Activated effector memory CD4-positive, alpha-beta T cell treated with Interleukin-2 at 50 U/mL for 16 hours (primary cell): ENCODE results near the gene MCF2L2.

Experiments used
- DNase-seq: peaks from one replicate; pipeline ENCODE4 v3.0.0-alpha.2; 2020

Gene MCF2L2

DNA sequence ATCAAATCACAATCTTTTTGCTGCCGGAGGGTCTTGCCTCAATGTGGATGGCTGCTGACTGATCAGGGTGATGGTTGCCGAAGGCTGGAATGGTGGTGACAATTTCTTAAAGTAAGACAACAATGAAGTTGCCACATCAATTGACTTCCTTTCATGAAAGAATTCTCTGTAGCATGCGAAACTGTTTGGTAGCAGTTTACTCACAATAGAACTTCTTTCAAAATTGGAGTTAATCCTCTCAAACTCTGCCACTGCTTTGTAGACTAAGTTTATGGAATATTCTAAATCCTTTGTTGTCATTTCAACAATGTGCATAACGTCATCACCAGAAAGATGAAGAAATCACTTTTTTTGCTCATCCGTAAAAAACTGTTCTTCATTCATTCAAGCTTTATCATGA, 109.5 kb downstream of the MCF2L2 start:
- DNase-seq: no peak

DNA sequence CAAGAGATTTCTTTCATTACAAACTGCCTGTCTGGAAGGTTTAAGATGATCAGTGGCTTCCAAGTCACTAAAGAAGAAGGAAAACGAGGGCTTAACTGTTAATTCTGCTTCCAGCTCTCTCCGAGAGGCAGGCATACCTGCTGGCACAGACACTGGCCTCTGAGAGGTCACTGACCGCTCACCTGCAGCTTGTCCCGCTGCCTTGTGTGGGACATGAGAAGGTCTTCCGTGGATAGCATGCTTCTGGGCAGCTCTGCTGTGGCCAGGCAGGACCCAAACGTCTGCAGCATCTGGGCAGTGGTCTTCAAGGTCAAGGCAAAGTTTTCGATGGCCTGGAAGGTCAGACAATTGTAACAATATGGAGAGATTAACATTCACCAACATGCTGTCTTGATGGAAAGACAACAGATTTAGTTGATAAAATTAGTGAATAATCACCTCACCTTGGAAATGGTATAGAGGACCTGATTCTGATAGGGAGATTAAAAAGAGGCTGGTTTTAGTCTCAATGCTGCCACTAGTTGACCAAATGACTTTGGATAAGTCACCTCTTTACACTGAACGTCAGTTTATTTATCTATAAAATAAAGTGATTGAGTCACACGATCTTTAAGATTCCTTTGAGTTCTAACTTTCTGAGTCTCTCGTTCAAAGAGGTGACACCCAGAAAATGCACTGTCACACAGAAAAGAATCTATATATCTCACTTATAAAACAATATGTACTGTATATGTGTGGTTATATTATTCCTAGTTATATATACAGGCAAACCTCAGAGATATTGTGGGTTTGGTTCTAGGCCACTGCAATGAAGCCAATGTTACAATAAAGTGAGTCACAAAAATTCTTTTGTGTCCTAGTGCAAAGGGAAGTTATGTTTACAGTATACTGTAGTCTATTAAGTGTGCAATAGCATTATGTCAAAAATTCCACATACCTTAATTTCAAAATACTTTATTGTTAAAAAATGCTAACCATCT, 110.2 kb downstream of the MCF2L2 start:
- no peak for DNase-seq

DNA sequence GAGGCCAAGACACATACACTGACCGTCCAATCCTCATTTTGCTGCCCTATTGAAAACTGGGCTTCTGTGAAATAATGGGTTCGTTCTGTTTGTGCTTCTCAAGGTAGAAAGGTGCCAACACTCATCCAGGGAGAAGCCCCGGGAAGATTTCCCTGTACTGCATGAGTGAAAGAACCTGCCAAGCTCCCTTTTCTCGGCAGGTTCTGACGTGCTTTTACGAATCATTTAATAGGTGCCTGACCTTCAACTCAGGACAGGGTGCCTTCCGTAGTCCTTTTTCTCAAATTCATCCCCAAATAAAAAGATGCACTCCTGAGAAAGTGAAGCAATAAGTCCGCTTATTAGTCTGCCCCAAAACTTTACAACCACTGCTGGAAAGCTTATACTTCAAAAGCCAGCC, 111.1 kb downstream of the MCF2L2 start:
- no peak for DNase-seq

DNA sequence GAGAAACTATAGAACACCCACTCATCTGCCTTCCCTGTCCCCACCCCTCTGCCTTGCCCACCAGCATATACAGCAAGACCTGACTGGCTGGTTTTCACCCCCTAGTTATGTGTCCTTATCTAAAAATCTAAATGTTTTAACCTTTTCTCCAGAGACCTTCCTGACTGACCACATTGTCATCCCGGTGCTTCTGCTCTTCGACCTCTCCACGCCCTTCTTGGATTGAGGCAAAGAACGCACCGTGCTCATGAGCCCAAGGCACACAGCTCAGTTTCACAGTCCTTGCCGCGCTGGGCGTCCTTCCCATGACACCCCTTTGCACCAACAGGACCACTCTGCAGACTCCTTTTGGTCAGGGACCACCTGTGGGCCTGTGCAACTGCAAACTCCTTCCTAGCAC, 112.7 kb downstream of the MCF2L2 start:
- DNase-seq: no peak

DNA sequence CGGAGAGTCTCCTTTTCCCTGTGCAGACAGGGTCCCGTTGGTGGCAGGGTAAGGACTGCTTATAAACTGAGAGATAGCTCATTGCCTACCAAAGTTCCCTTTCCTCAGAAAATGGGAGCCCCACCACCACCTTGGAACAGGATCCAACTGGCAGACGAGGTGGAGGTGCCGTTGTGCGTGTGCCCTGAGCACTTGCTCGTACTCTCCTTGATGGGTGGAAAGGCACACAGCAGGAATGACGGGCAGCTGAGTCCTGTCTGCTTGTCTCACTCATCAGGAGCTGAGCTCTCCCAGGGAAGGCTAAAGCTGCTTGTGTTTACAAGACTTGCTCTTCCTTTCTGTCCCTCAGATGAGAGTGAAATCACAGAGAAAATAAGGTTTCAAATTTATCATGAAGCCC, 114.7 kb downstream of the MCF2L2 start:
- DNase-seq: no peak

DNA sequence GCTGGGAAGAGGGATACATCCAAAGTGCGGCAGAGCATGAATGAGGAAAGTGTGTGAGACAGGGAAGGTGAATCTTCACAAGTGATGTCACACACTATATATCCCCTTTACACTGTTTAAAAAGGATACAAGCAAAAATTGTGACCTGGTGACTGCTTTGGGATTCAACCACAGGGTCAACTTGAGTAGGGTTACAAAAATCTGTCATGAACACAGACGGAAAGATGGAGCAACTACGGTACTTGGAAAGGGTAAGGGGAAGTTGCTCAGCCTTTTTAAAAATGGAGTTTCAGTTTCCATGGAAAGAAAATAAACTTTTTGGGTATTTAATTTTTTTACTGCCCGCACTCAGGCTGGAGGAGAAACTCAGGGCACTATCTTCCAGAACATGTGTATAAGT, 115.1 kb downstream of the MCF2L2 start:
- no peak for DNase-seq

GRCh38 chr3:183312433-183312832, 116.0 kb downstream of the MCF2L2 start:
- no peak for DNase-seq

GRCh38 chr3:183310936-183311335, 117.5 kb downstream of the MCF2L2 start:
- no peak for DNase-seq

DNA sequence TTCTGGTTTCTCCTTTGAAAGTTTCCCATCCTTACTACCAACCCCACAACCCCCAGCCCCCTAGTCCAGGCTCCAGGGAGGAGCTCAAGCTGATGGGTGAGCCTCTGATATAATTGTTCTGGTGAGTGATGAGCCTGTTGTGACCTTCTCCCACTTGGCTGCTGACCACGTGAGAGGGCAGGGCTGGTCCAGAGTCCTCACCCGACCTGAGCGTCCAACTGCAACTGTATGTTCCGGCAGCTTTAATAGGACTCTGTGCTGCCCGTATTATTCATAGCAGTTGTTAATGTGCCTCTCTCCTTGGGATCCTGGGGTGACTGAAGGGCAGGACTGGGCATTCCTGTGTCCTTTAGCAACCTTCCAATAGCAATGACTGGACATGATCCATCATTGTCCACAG, 119.1 kb downstream of the MCF2L2 start:
- no peak for DNase-seq

DNA sequence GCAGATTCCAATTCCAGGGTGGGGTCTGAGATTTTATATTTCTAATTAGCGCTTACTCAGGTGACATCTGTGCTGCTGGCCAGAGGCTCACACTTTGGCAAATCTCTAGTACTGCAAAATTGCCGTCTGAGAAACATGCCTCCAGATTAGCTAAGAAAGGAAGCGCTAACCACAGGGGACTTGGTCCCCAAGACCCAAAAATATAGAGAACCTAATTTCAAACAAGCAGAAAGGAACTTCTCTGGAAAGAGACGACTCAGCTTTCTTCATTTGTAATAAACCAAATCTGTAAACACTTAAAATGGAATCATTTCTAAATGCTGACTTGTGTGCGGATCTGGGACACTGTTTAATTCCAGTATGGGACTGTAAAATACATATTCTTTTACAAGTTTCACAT, 119.7 kb downstream of the MCF2L2 start:
- DNase-seq: no peak

GRCh38 chr3:183307749-183308148, 120.7 kb downstream of the MCF2L2 start:
- no peak for DNase-seq

DNA sequence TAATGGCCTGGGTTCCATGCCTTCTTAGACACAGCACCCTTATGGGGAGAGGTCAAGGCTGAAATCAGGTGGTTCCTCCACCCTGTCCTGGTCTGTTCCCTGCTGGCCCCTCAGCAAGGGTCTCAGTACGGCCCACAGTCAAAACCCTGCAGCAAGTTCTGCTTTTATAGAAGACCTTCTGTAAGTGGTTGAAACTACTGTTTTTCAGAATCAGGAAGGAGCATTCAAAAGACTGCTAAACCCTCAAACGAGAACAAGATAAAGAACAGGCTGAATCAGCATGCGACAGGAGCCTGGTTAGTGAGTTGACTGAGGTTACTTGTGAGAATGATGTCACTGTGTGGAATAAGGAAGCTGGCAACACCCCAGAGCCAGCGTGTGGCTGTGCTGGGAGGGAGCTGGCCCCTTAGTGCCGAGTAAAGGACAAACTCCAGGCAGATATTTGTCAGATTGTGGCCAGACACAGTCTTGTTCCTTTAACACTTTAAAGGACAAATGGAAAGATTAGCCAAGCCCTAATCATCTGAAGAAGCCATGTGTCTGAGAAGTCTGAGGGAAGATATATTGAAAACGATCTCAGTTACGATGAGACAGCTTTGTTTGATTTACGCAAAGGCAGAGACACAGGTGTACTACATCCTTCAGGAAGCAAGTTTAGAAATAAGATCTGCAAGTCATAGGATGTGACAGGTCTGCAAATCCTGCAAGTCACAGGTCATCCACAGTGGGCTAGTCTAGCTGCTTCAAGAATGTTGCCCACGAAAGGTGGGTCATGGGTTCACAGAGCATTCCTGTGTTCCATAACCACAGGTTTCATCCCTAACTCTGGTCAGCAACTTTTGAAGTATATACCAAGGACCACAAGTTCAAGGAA, 121.4 kb downstream of the MCF2L2 start:
- no peak for DNase-seq

DNA sequence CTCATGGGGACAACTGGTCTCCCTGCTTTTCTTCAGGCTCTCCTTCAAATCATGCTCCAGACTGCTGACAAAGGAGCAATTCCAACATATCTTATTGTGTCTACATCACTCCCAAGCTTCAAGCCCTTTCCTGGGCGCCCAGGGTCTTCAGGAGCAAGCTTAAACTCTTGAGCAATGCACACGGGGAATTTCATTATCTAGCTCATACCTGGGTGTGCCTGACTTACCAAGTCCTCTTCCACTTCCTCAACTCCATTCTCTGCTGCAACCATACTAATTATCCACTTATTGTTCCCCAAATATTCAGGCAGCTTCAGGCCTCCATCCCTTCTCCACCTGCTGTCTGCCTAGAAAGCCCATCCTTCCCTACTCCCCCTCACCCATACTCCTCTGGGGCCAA, 124.7 kb downstream of the MCF2L2 start:
- no peak for DNase-seq

DNA sequence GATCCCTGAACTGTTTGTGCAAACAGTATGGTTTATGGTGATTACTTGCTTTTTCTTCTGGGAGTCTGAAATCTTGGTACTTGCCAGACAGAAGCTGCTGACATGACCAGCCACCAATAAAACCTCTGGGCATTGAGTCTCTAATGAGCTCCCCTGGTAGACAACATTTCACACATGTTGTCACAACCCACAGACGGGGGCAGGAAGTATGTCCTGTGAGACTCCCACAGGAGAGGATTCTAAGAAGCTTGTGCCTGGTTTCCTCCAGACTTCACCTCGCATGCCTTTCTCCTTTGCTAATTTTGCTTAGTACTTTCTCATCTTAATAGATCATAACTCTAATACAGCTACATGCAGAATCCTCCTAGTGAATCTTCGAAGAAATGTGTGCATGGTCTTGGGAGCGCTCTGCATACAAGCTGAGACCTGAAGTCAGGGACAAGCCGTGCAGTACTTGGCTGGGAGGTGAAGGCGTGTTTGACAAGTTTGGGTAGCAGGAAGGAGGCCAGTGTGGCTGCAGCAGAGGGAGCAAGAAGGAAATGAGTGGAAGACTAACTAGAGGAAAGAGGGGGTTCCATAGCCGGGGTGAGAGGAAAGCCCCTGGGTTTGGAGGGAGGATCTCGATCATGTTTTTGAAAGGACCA, 126.4 kb downstream of the MCF2L2 start:
- no peak for DNase-seq

DNA sequence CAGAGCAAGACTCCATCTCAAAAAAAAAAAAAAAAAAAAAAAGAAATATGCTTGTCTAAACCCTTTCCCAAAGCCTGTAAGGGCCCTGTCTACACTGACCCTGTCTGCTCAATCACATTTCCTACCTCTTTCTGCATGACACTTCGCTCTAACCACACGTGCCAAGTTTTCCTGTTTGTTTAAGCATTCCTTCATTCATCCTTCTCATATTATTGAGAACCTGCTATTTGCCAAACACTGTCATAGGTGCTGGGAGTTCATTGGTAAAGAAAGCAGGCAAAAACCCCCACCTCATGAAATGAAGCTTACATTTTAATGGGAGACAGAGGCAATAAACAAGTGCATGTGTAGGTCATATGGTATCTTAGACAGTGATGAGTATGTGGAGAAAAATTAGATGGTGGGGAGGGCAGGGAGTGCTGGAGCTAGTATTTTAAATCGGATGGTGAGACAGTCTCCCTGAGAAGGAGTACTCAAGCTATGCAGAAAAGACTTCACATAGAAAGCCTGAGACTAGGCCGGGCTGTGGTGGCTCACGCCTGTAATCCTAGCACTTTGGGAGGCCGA, 127.3 kb downstream of the MCF2L2 start:
- no peak for DNase-seq

DNA sequence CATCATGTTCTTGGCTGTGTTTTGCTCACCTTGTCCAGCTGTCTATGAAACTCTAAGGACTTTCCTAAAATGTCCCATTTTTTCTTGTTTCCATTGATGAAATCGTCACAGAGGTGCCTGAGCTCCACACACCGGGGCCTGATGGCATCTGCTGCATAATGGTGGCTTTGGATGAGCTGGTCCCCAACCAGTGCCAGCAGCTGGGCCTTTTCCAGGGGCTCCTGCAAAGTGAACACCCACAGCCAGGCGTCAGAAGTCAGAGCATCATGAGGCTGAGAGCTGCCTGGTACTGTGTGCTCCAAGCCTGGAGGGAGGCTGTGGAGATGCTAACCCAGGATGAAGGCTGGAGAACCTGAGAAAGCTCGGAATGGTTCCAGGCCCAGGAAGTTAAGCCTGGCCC, 128.4 kb downstream of the MCF2L2 start:
- DNase-seq: no peak

GRCh38 chr3:183298701-183299153, 129.7 kb downstream of the MCF2L2 start:
- no peak for DNase-seq

GRCh38 chr3:183296944-183297343, 131.5 kb downstream of the MCF2L2 start:
- DNase-seq: no peak

DNA sequence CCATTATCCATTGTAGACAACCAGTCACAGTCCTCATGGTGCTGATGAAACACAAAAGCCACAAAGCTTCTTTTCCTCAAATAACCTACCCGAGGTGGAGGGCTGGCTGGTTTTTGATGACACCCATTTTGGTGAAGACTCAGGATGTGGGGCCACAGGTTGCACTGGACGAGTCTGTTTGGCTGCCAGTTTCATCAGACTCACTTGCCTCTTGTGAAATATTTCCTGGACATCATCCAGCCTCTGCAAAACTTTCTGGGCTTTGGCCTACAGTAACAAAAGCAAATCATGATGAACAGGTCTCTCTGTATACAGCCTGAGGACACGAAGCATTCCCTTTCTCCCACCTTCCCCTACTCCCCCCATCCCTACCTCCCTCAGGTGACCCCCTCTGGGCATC, 133.2 kb downstream of the MCF2L2 start:
- DNase-seq: no peak

- no peak for DNase-seq
Measured at GRCh38 chr3:183293966-183294365, 134.5 kb downstream of the MCF2L2 start.

GRCh38 chr3:183291497-183292031, 136.9 kb downstream of the MCF2L2 start:
- no peak for DNase-seq

DNA sequence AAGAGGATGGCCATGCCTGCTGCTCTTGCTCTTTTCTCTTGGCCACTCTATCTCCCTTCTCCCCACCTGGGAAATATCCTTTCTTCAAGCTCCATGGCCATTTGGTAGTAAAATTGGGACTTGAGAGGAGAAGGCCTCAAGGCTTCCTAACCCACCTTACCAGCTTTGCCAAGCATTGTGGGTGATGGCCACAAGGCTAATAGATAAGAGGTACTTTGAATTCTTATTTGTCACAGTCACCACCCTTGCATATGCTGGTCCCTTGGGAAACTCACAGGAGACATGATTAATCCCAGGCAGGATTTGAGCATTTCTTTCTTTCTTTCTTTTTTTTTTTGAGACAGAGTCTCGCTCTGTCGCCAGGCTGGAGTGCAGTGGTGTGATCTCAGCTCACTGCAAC, 138.2 kb downstream of the MCF2L2 start:
- no peak for DNase-seq

DNA sequence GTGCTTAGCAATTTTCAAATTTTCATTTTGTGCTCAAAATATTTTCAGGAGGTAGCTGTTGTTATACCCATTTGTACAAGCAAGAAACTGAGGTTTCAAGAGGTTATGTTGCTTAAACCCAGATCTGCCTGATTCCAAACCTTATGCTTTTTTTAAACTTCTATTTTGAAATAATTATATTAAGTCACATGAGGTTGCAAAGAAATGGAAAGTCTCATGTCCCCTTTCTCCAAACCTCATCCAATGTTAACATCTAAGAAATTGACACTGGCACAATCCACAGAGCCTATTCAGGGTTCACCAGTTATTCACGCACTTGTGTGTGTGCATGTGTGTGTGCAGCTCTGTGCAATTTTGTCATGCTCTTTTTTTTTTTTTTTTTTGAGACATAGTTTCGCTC, 140.3 kb downstream of the MCF2L2 start:
- DNase-seq: no peak
